ENCODE measurements around the gene INTS13.
"Not testable (repeated sequence)": the region's sequence is repeated elsewhere in the genome, so short reads cannot be mapped to it uniquely, and the experiment has no call there.

The INTS13 gene

GRCh38 chr12:26871985-26872384, 65.8 kb downstream of the INTS13 start:
- Histone ChIP-seq H3K9ac (ENCODE audit: low read depth in 1 of 2, low read length in 2 of 2) (no peak overlapping the region), H3K36me3 (ENCODE audit: control insufficient read depth in 2 of 2, insufficient read depth in 2 of 2, low read length in 2 of 2) (no peaks in the 10 kb centered on the region), H3K9me3 (ENCODE audit: control insufficient read depth in 2 of 2, low read length in 2 of 2) (no peaks in the 10 kb centered on the region), H3K27me3 (ENCODE audit: control insufficient read depth in 2 of 2, insufficient read depth in 2 of 2, low read length in 2 of 2) (no peaks in the 10 kb centered on the region), H3K4me3 (ENCODE audit: low read length in 2 of 2) (no peak overlapping the region), H3K4me1 (ENCODE audit: control insufficient read depth in 2 of 2, insufficient read depth in 2 of 2, low read length in 2 of 2) (peaks cover 3 to 18% of the 10 kb centered on the region in 2 donors), H3K27ac (ENCODE audit: low read depth in 2 of 2, low read length in 2 of 2) (no peak overlapping the region)

- H3K9ac ChIP-seq (ENCODE audit: low read depth in 1 of 2, low read length in 2 of 2): no peak overlapping the region
- H3K4me1 ChIP-seq (ENCODE audit: control insufficient read depth in 2 of 2, insufficient read depth in 2 of 2, low read length in 2 of 2): peaks cover 5 to 20% of the 10 kb centered on the region in 2 donors
- no peak overlapping the region for H3K27ac ChIP-seq (ENCODE audit: low read depth in 2 of 2, low read length in 2 of 2)
- H3K27me3 ChIP-seq (ENCODE audit: control insufficient read depth in 2 of 2, insufficient read depth in 2 of 2, low read length in 2 of 2): no peaks in the 10 kb centered on the region
- no peaks in the 10 kb centered on the region for H3K36me3 ChIP-seq (ENCODE audit: control insufficient read depth in 2 of 2, insufficient read depth in 2 of 2, low read length in 2 of 2)
- H3K4me3 ChIP-seq (ENCODE audit: low read length in 2 of 2): peak overlapping the region in 1 of 2 donors; percentile 20
- H3K9me3 ChIP-seq (ENCODE audit: control insufficient read depth in 2 of 2, low read length in 2 of 2): no peaks in the 10 kb centered on the region
Measured at GRCh38 chr12:26870491-26871419, 67.0 kb downstream of the INTS13 start.

GRCh38 chr12:26869908-26870459, 67.8 kb downstream of the INTS13 start:
- no peak overlapping the region for H3K4me3 ChIP-seq (ENCODE audit: low read length in 2 of 2)
- peaks cover 5 to 20% of the 10 kb centered on the region in 2 donors for H3K4me1 ChIP-seq (ENCODE audit: control insufficient read depth in 2 of 2, insufficient read depth in 2 of 2, low read length in 2 of 2)
- no peak overlapping the region for H3K9ac ChIP-seq (ENCODE audit: low read depth in 1 of 2, low read length in 2 of 2)
- no peak overlapping the region for H3K27ac ChIP-seq (ENCODE audit: low read depth in 2 of 2, low read length in 2 of 2)
- no peaks in the 10 kb centered on the region for H3K36me3 ChIP-seq (ENCODE audit: control insufficient read depth in 2 of 2, insufficient read depth in 2 of 2, low read length in 2 of 2)
- H3K9me3 ChIP-seq (ENCODE audit: control insufficient read depth in 2 of 2, low read length in 2 of 2): no peaks in the 10 kb centered on the region
- no peaks in the 10 kb centered on the region for H3K27me3 ChIP-seq (ENCODE audit: control insufficient read depth in 2 of 2, insufficient read depth in 2 of 2, low read length in 2 of 2)

GRCh38 chr12:26869104-26869494, 68.7 kb downstream of the INTS13 start:
- H3K4me3 ChIP-seq (ENCODE audit: low read length in 2 of 2): no peak overlapping the region
- H3K9ac ChIP-seq (ENCODE audit: low read depth in 1 of 2, low read length in 2 of 2): no peak overlapping the region
- no peaks in the 10 kb centered on the region for H3K36me3 ChIP-seq (ENCODE audit: control insufficient read depth in 2 of 2, insufficient read depth in 2 of 2, low read length in 2 of 2)
- peaks cover 5 to 18% of the 10 kb centered on the region in 2 donors for H3K4me1 ChIP-seq (ENCODE audit: control insufficient read depth in 2 of 2, insufficient read depth in 2 of 2, low read length in 2 of 2)
- H3K27me3 ChIP-seq (ENCODE audit: control insufficient read depth in 2 of 2, insufficient read depth in 2 of 2, low read length in 2 of 2): no peaks in the 10 kb centered on the region
- no peaks in the 10 kb centered on the region for H3K9me3 ChIP-seq (ENCODE audit: control insufficient read depth in 2 of 2, low read length in 2 of 2)
- no peak overlapping the region for H3K27ac ChIP-seq (ENCODE audit: low read depth in 2 of 2, low read length in 2 of 2)

- Histone ChIP-seq H3K36me3 (ENCODE audit: control insufficient read depth in 2 of 2, insufficient read depth in 2 of 2, low read length in 2 of 2) (no peaks in the 10 kb centered on the region), H3K4me3 (ENCODE audit: low read length in 2 of 2) (no peak overlapping the region), H3K4me1 (ENCODE audit: control insufficient read depth in 2 of 2, insufficient read depth in 2 of 2, low read length in 2 of 2) (peaks cover 5 to 18% of the 10 kb centered on the region in 2 donors), H3K27ac (ENCODE audit: low read depth in 2 of 2, low read length in 2 of 2) (no peak overlapping the region), H3K9ac (ENCODE audit: low read depth in 1 of 2, low read length in 2 of 2) (no peak overlapping the region), H3K9me3 (ENCODE audit: control insufficient read depth in 2 of 2, low read length in 2 of 2) (no peaks in the 10 kb centered on the region), H3K27me3 (ENCODE audit: control insufficient read depth in 2 of 2, insufficient read depth in 2 of 2, low read length in 2 of 2) (no peaks in the 10 kb centered on the region)
Measured at GRCh38 chr12:26868447-26869103, 69.2 kb downstream of the INTS13 start.

GRCh38 chr12:26867080-26867479, 70.7 kb downstream of the INTS13 start:
- peaks cover 5 to 18% of the 10 kb centered on the region in 2 donors for H3K4me1 ChIP-seq (ENCODE audit: control insufficient read depth in 2 of 2, insufficient read depth in 2 of 2, low read length in 2 of 2)
- H3K9me3 ChIP-seq (ENCODE audit: control insufficient read depth in 2 of 2, low read length in 2 of 2): no peaks in the 10 kb centered on the region
- no peaks in the 10 kb centered on the region for H3K27me3 ChIP-seq (ENCODE audit: control insufficient read depth in 2 of 2, insufficient read depth in 2 of 2, low read length in 2 of 2)
- H3K36me3 ChIP-seq (ENCODE audit: control insufficient read depth in 2 of 2, insufficient read depth in 2 of 2, low read length in 2 of 2): no peaks in the 10 kb centered on the region
- no peak overlapping the region for H3K9ac ChIP-seq (ENCODE audit: low read depth in 1 of 2, low read length in 2 of 2)
- H3K27ac ChIP-seq (ENCODE audit: low read depth in 2 of 2, low read length in 2 of 2): no peak overlapping the region
- H3K4me3 ChIP-seq (ENCODE audit: low read length in 2 of 2): no peak overlapping the region

GRCh38 chr12:26863515-26863914, 74.3 kb downstream of the INTS13 start:
- no peak overlapping the region for H3K27ac ChIP-seq (ENCODE audit: low read depth in 2 of 2, low read length in 2 of 2)
- no peak overlapping the region for H3K9ac ChIP-seq (ENCODE audit: low read depth in 1 of 2, low read length in 2 of 2)
- H3K9me3 ChIP-seq (ENCODE audit: control insufficient read depth in 2 of 2, low read length in 2 of 2): no peaks in the 10 kb centered on the region
- H3K4me1 ChIP-seq (ENCODE audit: control insufficient read depth in 2 of 2, insufficient read depth in 2 of 2, low read length in 2 of 2): peaks cover 2% of the 10 kb centered on the region in 2 donors
- H3K4me3 ChIP-seq (ENCODE audit: low read length in 2 of 2): no peak overlapping the region
- H3K27me3 ChIP-seq (ENCODE audit: control insufficient read depth in 2 of 2, insufficient read depth in 2 of 2, low read length in 2 of 2): no peaks in the 10 kb centered on the region
- H3K36me3 ChIP-seq (ENCODE audit: control insufficient read depth in 2 of 2, insufficient read depth in 2 of 2, low read length in 2 of 2): no peaks in the 10 kb centered on the region

- not testable (repeated sequence) for H3K4me1 ChIP-seq (ENCODE audit: control insufficient read depth in 2 of 2, insufficient read depth in 2 of 2, low read length in 2 of 2); H3K9me3 ChIP-seq (ENCODE audit: control insufficient read depth in 2 of 2, low read length in 2 of 2); H3K9ac ChIP-seq (ENCODE audit: low read depth in 1 of 2, low read length in 2 of 2); H3K27ac ChIP-seq (ENCODE audit: low read depth in 2 of 2, low read length in 2 of 2); H3K27me3 ChIP-seq (ENCODE audit: control insufficient read depth in 2 of 2, insufficient read depth in 2 of 2, low read length in 2 of 2); H3K4me3 ChIP-seq (ENCODE audit: low read length in 2 of 2); H3K36me3 ChIP-seq (ENCODE audit: control insufficient read depth in 2 of 2, insufficient read depth in 2 of 2, low read length in 2 of 2)
Measured at GRCh38 chr12:26862787-26863186, 75.0 kb downstream of the INTS13 start.

- Histone ChIP-seq H3K36me3 (ENCODE audit: control insufficient read depth in 2 of 2, insufficient read depth in 2 of 2, low read length in 2 of 2) (no peaks in the 10 kb centered on the region), H3K4me3 (ENCODE audit: low read length in 2 of 2) (no peak overlapping the region), H3K9ac (ENCODE audit: low read depth in 1 of 2, low read length in 2 of 2) (no peak overlapping the region), H3K4me1 (ENCODE audit: control insufficient read depth in 2 of 2, insufficient read depth in 2 of 2, low read length in 2 of 2) (peaks cover 2 to 5% of the 10 kb centered on the region in 2 donors), H3K27ac (ENCODE audit: low read depth in 2 of 2, low read length in 2 of 2) (no peak overlapping the region), H3K27me3 (ENCODE audit: control insufficient read depth in 2 of 2, insufficient read depth in 2 of 2, low read length in 2 of 2) (no peaks in the 10 kb centered on the region), H3K9me3 (ENCODE audit: control insufficient read depth in 2 of 2, low read length in 2 of 2) (no peaks in the 10 kb centered on the region)
Measured at GRCh38 chr12:26861690-26862089, 76.1 kb downstream of the INTS13 start.

All from mucosa of rectum (tissue), 2 donors.